A673 (cell line): ENCODE data around the gene EGFR. TPM values are rescaled to one million over a fixed set of nuclear protein-coding genes. Genes with fewer than 3 reads are reported as not detected.

ENCODE experiments used
- BruUV-seq: library from RNA; stranded (reverse); fragments of 400-500 nt; replicated peaks from 2 replicates; lab custom pipeline; 2021; lab: Mats Ljungman, UMichigan
- CTCF ChIA-PET: fragments of 300-600 bp; sonication (Branson Sonifier 250); formaldehyde crosslinking; loops from one replicate; lab custom pipeline; 2022; ENCODE audit warnings: antibody characterized with exemption; lab: Charles Lee
- POLR2A ChIA-PET: fragments of 300-600 bp; sonication (Branson Sonifier 250); formaldehyde crosslinking; loops from one replicate; lab custom pipeline; 2022; ENCODE audit warnings: antibody characterized with exemption; ENCODE audit not compliant: low non-redundant PET; lab: Charles Lee
- DNase-seq: peaks from one replicate; pipeline ENCODE4 v3.0.0-alpha.2; 2015; ENCODE audit warnings: low spot score
- H3K27ac ChIP-seq: fragments of 200-600 bp; sonication (generic); 2 replicates; pipeline ENCODE4 v1.5.1; 2016; ENCODE audit warnings: mixed run types, low read depth, mild to moderate bottlenecking, mixed read lengths, antibody characterized with exemption, low read length; ENCODE audit not compliant: poor library complexity, severe bottlenecking
- H3K27me3 ChIP-seq: fragments of 200-600 bp; sonication (generic); replicated peaks from 2 replicates; pipeline ENCODE4 v1.6.1; 2017; ENCODE audit warnings: mixed run types, low read depth, mild to moderate bottlenecking, mixed read lengths, antibody characterized with exemption, low read length; ENCODE audit not compliant: insufficient read depth, poor library complexity
- H3K36me3 ChIP-seq: fragments of 200-600 bp; sonication (generic); 2 replicates; pipeline ENCODE4 v1.6.1; 2016; ENCODE audit warnings: mixed run types, mild to moderate bottlenecking, mixed read lengths, antibody characterized with exemption, low read length; ENCODE audit not compliant: insufficient read depth, poor library complexity, severe bottlenecking
- H3K4me1 ChIP-seq: fragments of 200-600 bp; sonication (generic); 2 replicates; pipeline ENCODE4 v1.6.1; 2017; ENCODE audit warnings: mixed run types, mild to moderate bottlenecking, mixed read lengths, antibody characterized with exemption, low read length; ENCODE audit not compliant: insufficient read depth, poor library complexity, severe bottlenecking
- H3K4me3 ChIP-seq: fragments of 200-600 bp; sonication (generic); 2 replicates; pipeline ENCODE4 v1.5.1; 2016; ENCODE audit warnings: low read depth, mixed run types, mild to moderate bottlenecking, mixed read lengths, low read length; ENCODE audit not compliant: poor library complexity, severe bottlenecking
- H3K9me3 ChIP-seq: fragments of 200-600 bp; sonication (generic); 2 replicates; pipeline ENCODE4 v1.6.1; 2016; ENCODE audit warnings: mixed run types, low read depth, mild to moderate bottlenecking, mixed read lengths, antibody characterized with exemption, low read length; ENCODE audit not compliant: poor library complexity, severe bottlenecking
- EZH2 ChIP-seq: fragments of 200-600 bp; sonication (generic); IDR thresholded peaks from 2 replicates; pipeline ENCODE4 v1.6.1; 2017; ENCODE audit warnings: borderline replicate concordance, low read depth, mild to moderate bottlenecking, mixed read lengths, antibody characterized with exemption, low read length; ENCODE audit not compliant: poor library complexity, severe bottlenecking
- intact Hi-C: fragments of 100-400 bp; cut with micrococcal nuclease; formaldehyde crosslinking; loops from one replicate; pipeline ENCODE4 v1.10.0; 2022; ENCODE audit not compliant: unreplicated experiment
- total RNA-seq: library from RNA; stranded (reverse); gene quantifications from 2 replicates; pipeline ENCODE4 v1.2.3, GENCODE V29; 2021
- TF ChIP-seq, protein P1 (sequence below): fragments of 300-800, 200-600 bp; sonication (generic); conservative IDR thresholded peaks from 2 replicates; pipeline ENCODE4 v1.5.1; 2017; ENCODE audit warnings: low read depth, mild to moderate bottlenecking, antibody characterized with exemption, low read length, moderate library complexity, mixed read lengths

EGFR gene
- total RNA-seq, 1 experiment from 2014 or later = 0.84 TPM

- Histone ChIP-seq H3K36me3 (no peaks in the 10 kb centered on the region), H3K27me3 (no peaks in the 10 kb centered on the region), H3K27ac (no peak overlapping the region), H3K4me3 (no peak overlapping the region), H3K4me1 (peaks cover 16% of the 10 kb centered on the region), H3K9me3 (no peaks in the 10 kb centered on the region)
- intact Hi-C loops = no loop called here
- TF ChIP-seq, protein P1, sequence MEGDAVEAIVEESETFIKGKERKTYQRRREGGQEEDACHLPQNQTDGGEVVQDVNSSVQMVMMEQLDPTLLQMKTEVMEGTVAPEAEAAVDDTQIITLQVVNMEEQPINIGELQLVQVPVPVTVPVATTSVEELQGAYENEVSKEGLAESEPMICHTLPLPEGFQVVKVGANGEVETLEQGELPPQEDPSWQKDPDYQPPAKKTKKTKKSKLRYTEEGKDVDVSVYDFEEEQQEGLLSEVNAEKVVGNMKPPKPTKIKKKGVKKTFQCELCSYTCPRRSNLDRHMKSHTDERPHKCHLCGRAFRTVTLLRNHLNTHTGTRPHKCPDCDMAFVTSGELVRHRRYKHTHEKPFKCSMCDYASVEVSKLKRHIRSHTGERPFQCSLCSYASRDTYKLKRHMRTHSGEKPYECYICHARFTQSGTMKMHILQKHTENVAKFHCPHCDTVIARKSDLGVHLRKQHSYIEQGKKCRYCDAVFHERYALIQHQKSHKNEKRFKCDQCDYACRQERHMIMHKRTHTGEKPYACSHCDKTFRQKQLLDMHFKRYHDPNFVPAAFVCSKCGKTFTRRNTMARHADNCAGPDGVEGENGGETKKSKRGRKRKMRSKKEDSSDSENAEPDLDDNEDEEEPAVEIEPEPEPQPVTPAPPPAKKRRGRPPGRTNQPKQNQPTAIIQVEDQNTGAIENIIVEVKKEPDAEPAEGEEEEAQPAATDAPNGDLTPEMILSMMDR = no peak
- TF ChIP-seq EZH2 = no peak
- DNase-seq = no peak
- no TSS peak for BruUV-seq
- CTCF ChIA-PET = no interaction called here
- POLR2A ChIA-PET = no interaction called here
Observed at GRCh38 chr7:55133630-55134358, 115.0 kb downstream of the EGFR start.

GRCh38 chr7:55134359-55134725 lies 115.5 kb downstream of the EGFR start:
- Histone ChIP-seq H3K4me3 (no peak overlapping the region), H3K27ac (no peak overlapping the region), H3K27me3 (no peaks in the 10 kb centered on the region), H3K36me3 (no peaks in the 10 kb centered on the region), H3K4me1 (peaks cover 10% of the 10 kb centered on the region), H3K9me3 (no peaks in the 10 kb centered on the region)
- DNase-seq = no peak
- ChIA-PET POLR2A (no interaction called here), CTCF (no interaction called here)
- BruUV-seq = no TSS peak
- TF ChIP-seq, protein P1 = no peak
- intact Hi-C loops = no loop called here

- intact Hi-C loops = no loop called here
- H3K27me3 ChIP-seq = no peaks in the 10 kb centered on the region
- ChIA-PET POLR2A (no interaction called here), CTCF (no interaction called here)
- no TSS peak for BruUV-seq
- no peak overlapping the region for H3K4me3 ChIP-seq
- H3K9me3 ChIP-seq = no peaks in the 10 kb centered on the region
- TF ChIP-seq EZH2 = no peak
- TF ChIP-seq, protein P1 = no peak
- H3K36me3 ChIP-seq = no peaks in the 10 kb centered on the region
- DNase-seq = no peak
- H3K4me1 ChIP-seq = peaks cover 6% of the 10 kb centered on the region
- no peak overlapping the region for H3K27ac ChIP-seq
Observed at GRCh38 chr7:55134786-55135185, 116.0 kb downstream of the EGFR start.
